ENCODE results near the gene ZMYND11. TPM values are rescaled to one million over a fixed set of nuclear protein-coding genes. Genes with fewer than 3 reads are reported as not detected.
"Not testable (repeated sequence)": the region's sequence is repeated elsewhere in the genome, so short reads cannot be mapped to it uniquely, and the experiment has no call there.

ZMYND11 gene
- total RNA-seq, 1 donor from 2014 or later = 106 TPM

DNA sequence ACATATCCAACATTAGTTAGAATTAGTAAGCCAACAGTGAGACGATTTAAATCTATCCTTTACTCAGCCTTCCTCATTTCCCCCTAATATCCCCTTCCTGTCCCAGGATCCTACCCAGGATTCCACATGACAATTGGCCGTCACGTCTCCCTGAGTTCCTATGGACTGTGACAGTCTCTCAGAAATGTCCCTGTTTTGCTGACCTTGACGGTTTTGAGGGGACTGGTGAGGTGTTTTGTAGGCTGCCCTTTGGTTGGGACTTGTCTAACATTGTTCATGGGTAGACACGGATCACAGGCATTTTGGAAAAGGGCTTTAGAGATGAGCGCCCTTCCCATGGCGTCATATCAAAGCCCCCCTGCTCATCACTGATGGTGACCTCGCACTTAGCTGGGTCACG lies 162.8 kb downstream of the ZMYND11 start:
- no peak for DNase-seq (ENCODE audit: low spot score)
- intact Hi-C loops (cut with DNase I) = no loop called here
- no peak for ATAC-seq

DNA sequence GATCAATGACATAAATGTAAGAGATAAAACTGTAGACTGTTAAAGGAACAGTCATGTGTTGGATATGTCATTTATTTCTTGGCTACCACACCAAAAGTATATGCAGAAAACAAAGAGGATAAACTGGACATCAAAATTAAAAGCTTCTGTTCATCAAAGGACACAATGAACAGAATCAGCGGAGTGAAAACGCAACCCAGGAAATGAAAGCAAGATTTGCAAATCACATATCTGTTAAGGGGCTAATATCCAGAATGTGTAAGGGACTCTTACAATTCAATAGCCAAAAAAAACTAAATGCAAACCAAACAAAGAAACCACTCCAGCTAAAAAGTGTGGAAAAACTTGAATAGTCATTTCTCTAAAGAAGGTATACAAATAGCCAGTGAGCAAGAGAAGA lies 164.3 kb downstream of the ZMYND11 start:
- ATAC-seq (no peak), DNase-seq (ENCODE audit: low spot score) (no peak)
- intact Hi-C loops (cut with DNase I) = no loop called here

GRCh38 chr10:299969-300368 lies 164.7 kb downstream of the ZMYND11 start:
- intact Hi-C loops (cut with DNase I) = no loop called here
- no peak for DNase-seq (ENCODE audit: low spot score)
- no peak for ATAC-seq

- DNase-seq (ENCODE audit: low spot score); intact Hi-C loops (cut with DNase I); ATAC-seq: not testable (repeated sequence)
These were observed 165.3 kb downstream of the ZMYND11 start for GRCh38 chr10:300580-300979.

- DNase-seq (ENCODE audit: low spot score) (no peak), ATAC-seq (no peak)
- intact Hi-C loops (cut with DNase I) = no loop called here
These were observed 166.3 kb downstream of the ZMYND11 start for GRCh38 chr10:301536-301935.

Other genes starting within 250 kb of the ZMYND11 start
- not detected for gene TUBB8, start 86.2 kb upstream of the ZMYND11 start, total RNA-seq